ENCODE measurements around the gene SDHC. TPM values are rescaled to one million over a fixed set of nuclear protein-coding genes. Genes with fewer than 3 reads are reported as not detected.
"Not testable (repeated sequence)": the region's sequence is repeated elsewhere in the genome, so short reads cannot be mapped to it uniquely, and the experiment has no call there.

SDHC gene
- total RNA-seq, 1 experiment from 2014 or later: 221 TPM

GRCh38 chr1:161389691-161390558 lies 75.7 kb downstream of the SDHC start:
- intact Hi-C loops (cut with micrococcal nuclease; ENCODE audit: unreplicated experiment): no loop called here
- DNase-seq (ENCODE audit: low read depth, low spot score) (peak; percentile 78), ATAC-seq (peak; percentile 94)
- no TSS peak for BruUV-seq (replicated peaks)
- no peaks in the 10 kb centered on the region for H3K36me3 ChIP-seq (ENCODE audit: control insufficient read depth, insufficient read depth, low read length)
- no peaks in the 10 kb centered on the region for H3K9me3 ChIP-seq (ENCODE audit: control insufficient read depth, insufficient read depth, low read depth, low read length)
- peak overlapping the region; percentile 88 for H3K27ac ChIP-seq (ENCODE audit: low read length)
- no peak for TF ChIP-seq TCF7L2 (IDR thresholded peaks at IDR 0.05; ENCODE audit: low read depth, low read length)
- no peak for TF ChIP-seq REST (IDR thresholded peaks at IDR 0.05; ENCODE audit: insufficient read depth in 1 of 2, low read depth in 2 of 2, low read length in 1 of 2)
- peak; percentile 81; the same call in 1 of the 2 replicates for TF ChIP-seq POLR2AphosphoS5 (IDR thresholded peaks at IDR 0.05; ENCODE audit: low read depth, low read length)
- CTCF ChIA-PET: interaction anchor here (0.7 to 1.4 kb wide), 2 partner anchors 17 to 50 kb away, joined by 3 to 4 read pairs; no protein-coding TSS in a partner anchor
- H3K27me3 ChIP-seq (ENCODE audit: control insufficient read depth, insufficient read depth, low read length): no peaks in the 10 kb centered on the region
- H3K4me1 ChIP-seq (ENCODE audit: control insufficient read depth, insufficient read depth, low read length): peaks cover 26% of the 10 kb centered on the region
- POLR2A ChIA-PET: interaction anchor here (0.6 to 1.6 kb wide), 3 partner anchors 10 to 48 kb away, joined by 4 to 5 read pairs (median 4); no protein-coding TSS in a partner anchor
- H3K4me3 ChIP-seq (ENCODE audit: low read depth in 2 of 2, low read length in 2 of 2): peak overlapping the region; percentile 68 to 89
- in situ Hi-C loops (cut with HindIII; ENCODE audit: low pct_unique_long_range_greater_than_20kb, low sequenced_read_pairs): loop anchor here (25.0 kb wide), 1 partner anchor 178 kb away; the partner anchor contains the start of genes APOA2, FCER1G and NDUFS2

- peak overlapping the region; percentile 68 to 89 for H3K4me3 ChIP-seq (ENCODE audit: low read depth in 2 of 2, low read length in 2 of 2)
- in situ Hi-C loops (cut with HindIII; ENCODE audit: low pct_unique_long_range_greater_than_20kb, low sequenced_read_pairs): loop anchor here (25.0 kb wide), 1 partner anchor 178 kb away; the partner anchor contains the start of genes APOA2, FCER1G and NDUFS2
- ChIA-PET CTCF (no interaction called here), POLR2A (no interaction called here)
- no peaks in the 10 kb centered on the region for H3K36me3 ChIP-seq (ENCODE audit: control insufficient read depth, insufficient read depth, low read length)
- intact Hi-C loops (cut with micrococcal nuclease; ENCODE audit: unreplicated experiment): no loop called here
- DNase-seq (ENCODE audit: low read depth, low spot score) (no peak), ATAC-seq (no peak; the same call in 1 of the 2 replicates)
- BruUV-seq (replicated peaks): TSS peak; percentile 96
- H3K27ac ChIP-seq (ENCODE audit: low read length): peak overlapping the region; percentile 86
- H3K9me3 ChIP-seq (ENCODE audit: control insufficient read depth, insufficient read depth, low read depth, low read length): no peaks in the 10 kb centered on the region
- no peaks in the 10 kb centered on the region for H3K27me3 ChIP-seq (ENCODE audit: control insufficient read depth, insufficient read depth, low read length)
- TF ChIP-seq POLR2AphosphoS5 (IDR thresholded peaks at IDR 0.05; ENCODE audit: low read depth, low read length): no peak
- no peak for TF ChIP-seq REST (IDR thresholded peaks at IDR 0.05; ENCODE audit: insufficient read depth in 1 of 2, low read depth in 2 of 2, low read length in 1 of 2)
- no peak for TF ChIP-seq CTCF (IDR thresholded peaks at IDR 0.05)
- no peak for TF ChIP-seq TCF7L2 (IDR thresholded peaks at IDR 0.05; ENCODE audit: low read depth, low read length)
- no peak for TF ChIP-seq SIN3A (IDR thresholded peaks at IDR 0.05; ENCODE audit: borderline replicate concordance, insufficient read depth, low read depth, low read length)
- H3K4me1 ChIP-seq (ENCODE audit: control insufficient read depth, insufficient read depth, low read length): peaks cover 26% of the 10 kb centered on the region
These were observed 76.3 kb downstream of the SDHC start for GRCh38 chr1:161390559-161390858.

- ATAC-seq; BruUV-seq (replicated peaks); intact Hi-C loops (cut with micrococcal nuclease; ENCODE audit: unreplicated experiment); CTCF ChIA-PET; H3K36me3 ChIP-seq (ENCODE audit: control insufficient read depth, insufficient read depth, low read length); H3K27me3 ChIP-seq (ENCODE audit: control insufficient read depth, insufficient read depth, low read length); DNase-seq (ENCODE audit: low read depth, low spot score); POLR2A ChIA-PET; H3K9me3 ChIP-seq (ENCODE audit: control insufficient read depth, insufficient read depth, low read depth, low read length): not testable (repeated sequence)
- H3K4me3 ChIP-seq (ENCODE audit: low read depth in 2 of 2, low read length in 2 of 2): peak overlapping the region; percentile 68 to 89; a peak in 3 of 4 replicates
- H3K4me1 ChIP-seq (ENCODE audit: control insufficient read depth, insufficient read depth, low read length): peaks cover 26% of the 10 kb centered on the region
- in situ Hi-C loops (cut with HindIII; ENCODE audit: low pct_unique_long_range_greater_than_20kb, low sequenced_read_pairs): loop anchor here (25.0 kb wide), 1 partner anchor 179 kb away; the partner anchor contains the start of genes APOA2, FCER1G and NDUFS2
- H3K27ac ChIP-seq (ENCODE audit: low read length): peak overlapping the region; percentile 86
These were observed 77.0 kb downstream of the SDHC start for GRCh38 chr1:161391136-161391535.
